Thymus (tissue), 11 donors: Measurements from ENCODE around the gene ZNF14. TPM values are rescaled to one million over a fixed set of nuclear protein-coding genes. Genes with fewer than 3 reads are reported as not detected.
A peak's percentile ranks its signal among the peaks of the same experiment; 100 is the strongest.

Experiments
- DNase-seq, 9 donors: peaks; one replicate each; pipeline ENCODE4 v3.0.0-alpha.2; 2013; ENCODE audit warnings: low spot score in 9 of 9, low read depth in 6 of 9, missing footprints in 1 of 9
- H3K27ac ChIP-seq, 2 donors: one replicate each; pipeline ENCODE4 v1.5.1; 2013; ENCODE audit warnings: control low read depth in 1 of 2, low read depth in 1 of 2, low read length in 1 of 2, mild to moderate bottlenecking in 1 of 2, moderate library complexity in 1 of 2
- H3K27me3 ChIP-seq, 2 donors: one replicate each; pipeline ENCODE4 v1.5.1; 2013; ENCODE audit warnings: low read length in 1 of 2; ENCODE audit not compliant: control insufficient read depth in 2 of 2, insufficient read depth in 1 of 2
- H3K36me3 ChIP-seq, 2 donors: one replicate each; pipeline ENCODE4 v1.5.1; 2013; ENCODE audit warnings: low read length in 1 of 2, mild to moderate bottlenecking in 1 of 2, moderate library complexity in 1 of 2; ENCODE audit not compliant: control insufficient read depth in 2 of 2, insufficient read depth in 2 of 2
- H3K4me1 ChIP-seq, 2 donors: one replicate each; pipeline ENCODE4 v1.5.1; 2013; ENCODE audit warnings: low read length in 2 of 2; ENCODE audit not compliant: control insufficient read depth in 2 of 2, insufficient read depth in 2 of 2
- H3K4me3 ChIP-seq, 2 donors: one replicate each; pipeline ENCODE4 v1.5.1; 2013; ENCODE audit warnings: low read length in 2 of 2, control low read depth in 1 of 2, mild to moderate bottlenecking in 1 of 2
- H3K9me3 ChIP-seq, 2 donors: one replicate each; pipeline ENCODE4 v1.5.1; 2013; ENCODE audit warnings: low read length in 1 of 2, mild to moderate bottlenecking in 1 of 2; ENCODE audit not compliant: control insufficient read depth in 2 of 2, insufficient read depth in 1 of 2
- WGBS: extraction: QIAGEN DNeasy Blood & Tissue Kit; methylation state at CpG from one replicate; pipeline ENCODE4 v1.1.7; 2013; 5-methylcytosine and 5-hydroxymethylcytosine counted together
- polyA plus RNA-seq: library from polyadenylated mRNA; stranded (reverse); fragments of 200-250 nt; gene quantifications from one replicate; pipeline ENCODE4 v1.2.3, GENCODE V29; 2013
- total RNA-seq: library from RNA; stranded (reverse); fragments of 120-200 nt; gene quantifications from one replicate; pipeline ENCODE4 v1.2.4, GENCODE V29; 2013
- donor health status: healthy.

ZNF14 gene
- total and polyA plus RNA-seq, 2 donors: 5.9 to 9.7 TPM

- no peak for DNase-seq
- 93% methylated on average over 8 of the region's 8 CpGs for WGBS
- H3K27ac ChIP-seq: peak overlapping the region in 1 of 2 donors; percentile 86
- peaks cover 0 to 21% of the 10 kb centered on the region in 2 donors for H3K9me3 ChIP-seq
- peak overlapping the region; percentile 67 to 97 for H3K4me3 ChIP-seq
- peaks cover 6 to 27% of the 10 kb centered on the region in 2 donors for H3K4me1 ChIP-seq
- peaks cover 28 to 31% of the 10 kb centered on the region in 2 donors for H3K36me3 ChIP-seq
- no peaks in the 10 kb centered on the region for H3K27me3 ChIP-seq
These were observed 70.6 kb downstream of the ZNF14 start for GRCh38 chr19:19662344-19662743.

GRCh38 chr19:19661675-19662251, 71.1 kb downstream of the ZNF14 start:
- Histone ChIP-seq H3K4me1 (peaks cover 6 to 25% of the 10 kb centered on the region in 2 donors), H3K9me3 (peaks cover 0 to 15% of the 10 kb centered on the region in 2 donors), H3K36me3 (peaks cover 34 to 37% of the 10 kb centered on the region in 2 donors), H3K27ac (peak overlapping the region in 1 of 2 donors; percentile 86), H3K27me3 (no peaks in the 10 kb centered on the region), H3K4me3 (peak overlapping the region in 1 of 2 donors; percentile 67)
- WGBS: 90% methylated on average over 18 of the region's 18 CpGs
- peak in 2 of 9 donors; percentile 24 to 56 for DNase-seq

GRCh38 chr19:19661141-19661674, 71.7 kb downstream of the ZNF14 start:
- H3K9me3 ChIP-seq: peaks cover 0 to 9% of the 10 kb centered on the region in 2 donors
- peak overlapping the region in 1 of 2 donors; percentile 14 for H3K27ac ChIP-seq
- H3K4me1 ChIP-seq: peaks cover 6 to 23% of the 10 kb centered on the region in 2 donors
- DNase-seq: no peak
- WGBS: 96% methylated on average over 10 of the region's 10 CpGs
- H3K4me3 ChIP-seq: no peak overlapping the region
- H3K36me3 ChIP-seq: peaks cover 39 to 42% of the 10 kb centered on the region in 2 donors
- no peaks in the 10 kb centered on the region for H3K27me3 ChIP-seq

Other genes with a start within 250 kb of the ZNF14 start
- 1.2 TPM for gene TSSK6, start 217.6 kb downstream of the ZNF14 start, total RNA-seq
- gene TSSK6, start 217.6 kb downstream of the ZNF14 start, polyA plus RNA-seq: 3.0 TPM
- 433 TPM for gene NDUFA13, start 216.9 kb downstream of the ZNF14 start, total RNA-seq
- gene NDUFA13, start 216.9 kb downstream of the ZNF14 start, polyA plus RNA-seq: 219 TPM
- 1.0 TPM for gene YJEFN3, start 204.2 kb downstream of the ZNF14 start, total RNA-seq
- 37.1 TPM for gene YJEFN3, start 204.2 kb downstream of the ZNF14 start, polyA plus RNA-seq
- gene CILP2, start 194.8 kb downstream of the ZNF14 start, total RNA-seq: 0.09 TPM
- gene CILP2, start 194.8 kb downstream of the ZNF14 start, polyA plus RNA-seq: 0.23 TPM
- 4.1 TPM for gene PBX4, start 114.4 kb downstream of the ZNF14 start, total RNA-seq
- gene PBX4, start 114.4 kb downstream of the ZNF14 start, polyA plus RNA-seq: 26.7 TPM
- 5.9 TPM for gene LPAR2, start 104.9 kb downstream of the ZNF14 start, total RNA-seq
- 53.8 TPM for gene LPAR2, start 104.9 kb downstream of the ZNF14 start, polyA plus RNA-seq
- gene GMIP, start 89.5 kb downstream of the ZNF14 start, total RNA-seq: 16.6 TPM
- gene GMIP, start 89.5 kb downstream of the ZNF14 start, polyA plus RNA-seq: 37.3 TPM
- 15.1 TPM for gene ATP13A1, start 69.4 kb downstream of the ZNF14 start, total RNA-seq
- 59.1 TPM for gene ATP13A1, start 69.4 kb downstream of the ZNF14 start, polyA plus RNA-seq
- gene ZNF101, start 64.3 kb downstream of the ZNF14 start, total RNA-seq: 37.8 TPM
- 66.6 TPM for gene ZNF101, start 64.3 kb downstream of the ZNF14 start, polyA plus RNA-seq
- gene ZNF506, start 88.6 kb upstream of the ZNF14 start, total RNA-seq: 15.6 TPM
- gene ZNF506, start 88.6 kb upstream of the ZNF14 start, polyA plus RNA-seq: 14.4 TPM
- 12.1 TPM for gene ZNF253, start 132.8 kb upstream of the ZNF14 start, total RNA-seq
- 9.3 TPM for gene ZNF253, start 132.8 kb upstream of the ZNF14 start, polyA plus RNA-seq
- 11.0 TPM for gene ZNF93, start 167.8 kb upstream of the ZNF14 start, total RNA-seq
- 4.6 TPM for gene ZNF93, start 167.8 kb upstream of the ZNF14 start, polyA plus RNA-seq